ENCODE results near the gene GALNT6. TPM values are rescaled to one million over a fixed set of nuclear protein-coding genes. Genes with fewer than 3 reads are reported as not detected.

GALNT6 gene
- total and polyA plus RNA-seq, 2 donors (not counting 1 experiment from before 2014, with no cell fraction given), result 25.2 to 115 TPM

DNA sequence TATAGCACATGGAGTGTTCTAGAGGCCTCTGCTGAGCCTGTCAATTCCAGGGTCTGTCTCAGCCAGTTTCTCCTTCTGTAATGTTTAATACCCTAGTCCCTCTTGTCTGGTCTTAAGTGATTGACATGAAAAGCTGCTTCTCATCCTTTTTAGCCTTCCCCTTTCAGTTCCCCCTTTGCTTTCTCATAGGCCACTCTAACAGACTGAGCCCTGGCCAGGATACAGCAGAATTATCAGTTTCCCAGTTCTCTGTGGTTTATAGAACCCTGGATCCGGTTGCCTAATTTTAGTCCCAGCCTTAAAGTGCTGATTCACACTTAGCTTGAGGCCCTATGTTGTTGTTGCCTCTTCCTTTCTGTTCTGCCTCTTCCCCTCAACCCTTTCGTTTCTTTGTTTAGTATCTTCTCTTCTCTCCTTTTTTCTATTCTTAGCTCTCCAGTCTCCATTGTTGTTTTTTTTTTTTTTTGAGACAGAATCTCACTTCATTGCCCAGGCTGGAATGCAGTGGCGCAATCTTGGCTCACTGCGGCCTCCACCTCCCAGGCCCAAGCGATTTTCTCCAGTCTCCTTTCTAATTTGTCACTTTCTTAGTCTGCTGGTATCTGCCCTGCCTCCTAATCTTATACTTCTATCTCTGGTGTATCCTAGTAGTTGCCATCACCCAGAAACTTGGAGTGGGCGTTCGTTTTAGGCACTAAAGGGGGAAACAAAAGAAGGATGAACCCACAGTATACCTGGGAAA lies 64.3 kb downstream of the GALNT6 start:
- DNase-seq (ENCODE audit: low read depth in 2 of 2), result peak; percentile 66 to 78
- Histone ChIP-seq H3K27me3 (ENCODE audit: control insufficient read depth, insufficient read depth, low read length) (no peaks in the 10 kb centered on the region), H3K9me3 (ENCODE audit: control insufficient read depth, insufficient read depth, low read depth, low read length) (no peaks in the 10 kb centered on the region), H3K4me3 (replicated peaks in 1 of 4; ENCODE audit: control extremely low read depth in 1 of 4, insufficient read depth in 1 of 4, low read depth in 3 of 4, low read length in 4 of 4) (no peak overlapping the region), H4K20me1 (ENCODE audit: control insufficient read depth, extremely low read depth, insufficient read depth, low read length) (no peaks in the 10 kb centered on the region), H3K4me2 (ENCODE audit: extremely low read depth, insufficient read depth, low read length) (no peak overlapping the region), H3K4me1 (ENCODE audit: control insufficient read depth, extremely low read depth, insufficient read depth, low read length) (no peaks in the 10 kb centered on the region), H3K79me2 (ENCODE audit: control insufficient read depth, insufficient read depth, low read length) (no peaks in the 10 kb centered on the region), H2AFZ (ENCODE audit: low read length) (peak overlapping the region; percentile 42), H3K9ac (ENCODE audit: insufficient read depth, low read length) (no peak overlapping the region), H3K36me3 (ENCODE audit: control insufficient read depth, insufficient read depth, low read length) (no peaks in the 10 kb centered on the region), H3K27ac (ENCODE audit: insufficient read depth, low read length) (peak overlapping the region; percentile 3)
- TF ChIP-seq EZH2 (IDR thresholded peaks at IDR 0.05; ENCODE audit: low read length, missing control alignments), result no peak
- TF ChIP-seq, protein P1, sequence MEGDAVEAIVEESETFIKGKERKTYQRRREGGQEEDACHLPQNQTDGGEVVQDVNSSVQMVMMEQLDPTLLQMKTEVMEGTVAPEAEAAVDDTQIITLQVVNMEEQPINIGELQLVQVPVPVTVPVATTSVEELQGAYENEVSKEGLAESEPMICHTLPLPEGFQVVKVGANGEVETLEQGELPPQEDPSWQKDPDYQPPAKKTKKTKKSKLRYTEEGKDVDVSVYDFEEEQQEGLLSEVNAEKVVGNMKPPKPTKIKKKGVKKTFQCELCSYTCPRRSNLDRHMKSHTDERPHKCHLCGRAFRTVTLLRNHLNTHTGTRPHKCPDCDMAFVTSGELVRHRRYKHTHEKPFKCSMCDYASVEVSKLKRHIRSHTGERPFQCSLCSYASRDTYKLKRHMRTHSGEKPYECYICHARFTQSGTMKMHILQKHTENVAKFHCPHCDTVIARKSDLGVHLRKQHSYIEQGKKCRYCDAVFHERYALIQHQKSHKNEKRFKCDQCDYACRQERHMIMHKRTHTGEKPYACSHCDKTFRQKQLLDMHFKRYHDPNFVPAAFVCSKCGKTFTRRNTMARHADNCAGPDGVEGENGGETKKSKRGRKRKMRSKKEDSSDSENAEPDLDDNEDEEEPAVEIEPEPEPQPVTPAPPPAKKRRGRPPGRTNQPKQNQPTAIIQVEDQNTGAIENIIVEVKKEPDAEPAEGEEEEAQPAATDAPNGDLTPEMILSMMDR (conservative IDR thresholded peaks at IDR 0.05 in 1 of 2, IDR thresholded peaks at IDR 0.05 in 1 of 2; ENCODE audit: low read depth in 1 of 2, low read length in 2 of 2), result no peak

DNA sequence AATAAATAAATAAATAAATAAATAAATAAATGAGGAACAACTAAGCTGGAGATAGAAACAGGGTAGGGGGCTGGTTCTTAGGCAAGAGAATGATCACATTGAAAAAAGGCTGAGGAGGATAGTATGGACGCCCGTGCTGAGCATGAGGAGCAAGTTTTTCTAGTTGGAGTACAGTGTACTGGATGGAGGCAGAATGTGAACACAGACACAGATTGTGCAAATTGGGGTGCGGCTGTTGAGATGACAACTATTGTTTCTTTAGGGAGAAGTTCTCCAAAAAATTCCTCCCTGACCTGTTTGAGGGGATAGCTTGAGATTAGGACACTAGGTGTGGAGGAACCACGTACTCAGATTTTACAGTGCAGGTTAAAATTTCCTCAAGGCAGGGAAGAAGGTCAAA lies 66.3 kb downstream of the GALNT6 start:
- Histone ChIP-seq H3K27ac (ENCODE audit: insufficient read depth, low read length) (no peak overlapping the region), H4K20me1 (ENCODE audit: control insufficient read depth, extremely low read depth, insufficient read depth, low read length) (no peaks in the 10 kb centered on the region), H2AFZ (ENCODE audit: low read length) (no peak overlapping the region), H3K9me3 (ENCODE audit: control insufficient read depth, insufficient read depth, low read depth, low read length) (no peaks in the 10 kb centered on the region), H3K27me3 (ENCODE audit: control insufficient read depth, insufficient read depth, low read length) (no peaks in the 10 kb centered on the region), H3K79me2 (ENCODE audit: control insufficient read depth, insufficient read depth, low read length) (no peaks in the 10 kb centered on the region), H3K4me1 (ENCODE audit: control insufficient read depth, extremely low read depth, insufficient read depth, low read length) (no peaks in the 10 kb centered on the region), H3K4me3 (replicated peaks in 1 of 4; ENCODE audit: control extremely low read depth in 1 of 4, insufficient read depth in 1 of 4, low read depth in 3 of 4, low read length in 4 of 4) (no peak overlapping the region), H3K9ac (ENCODE audit: insufficient read depth, low read length) (no peak overlapping the region), H3K4me2 (ENCODE audit: extremely low read depth, insufficient read depth, low read length) (no peak overlapping the region), H3K36me3 (ENCODE audit: control insufficient read depth, insufficient read depth, low read length) (no peaks in the 10 kb centered on the region)
- TF ChIP-seq, protein P1 (conservative IDR thresholded peaks at IDR 0.05 in 1 of 2, IDR thresholded peaks at IDR 0.05 in 1 of 2; ENCODE audit: low read depth in 1 of 2, low read length in 2 of 2), result no peak
- no peak for TF ChIP-seq EZH2 (IDR thresholded peaks at IDR 0.05; ENCODE audit: low read length, missing control alignments)
- DNase-seq (ENCODE audit: low read depth in 2 of 2), result no peak

DNA sequence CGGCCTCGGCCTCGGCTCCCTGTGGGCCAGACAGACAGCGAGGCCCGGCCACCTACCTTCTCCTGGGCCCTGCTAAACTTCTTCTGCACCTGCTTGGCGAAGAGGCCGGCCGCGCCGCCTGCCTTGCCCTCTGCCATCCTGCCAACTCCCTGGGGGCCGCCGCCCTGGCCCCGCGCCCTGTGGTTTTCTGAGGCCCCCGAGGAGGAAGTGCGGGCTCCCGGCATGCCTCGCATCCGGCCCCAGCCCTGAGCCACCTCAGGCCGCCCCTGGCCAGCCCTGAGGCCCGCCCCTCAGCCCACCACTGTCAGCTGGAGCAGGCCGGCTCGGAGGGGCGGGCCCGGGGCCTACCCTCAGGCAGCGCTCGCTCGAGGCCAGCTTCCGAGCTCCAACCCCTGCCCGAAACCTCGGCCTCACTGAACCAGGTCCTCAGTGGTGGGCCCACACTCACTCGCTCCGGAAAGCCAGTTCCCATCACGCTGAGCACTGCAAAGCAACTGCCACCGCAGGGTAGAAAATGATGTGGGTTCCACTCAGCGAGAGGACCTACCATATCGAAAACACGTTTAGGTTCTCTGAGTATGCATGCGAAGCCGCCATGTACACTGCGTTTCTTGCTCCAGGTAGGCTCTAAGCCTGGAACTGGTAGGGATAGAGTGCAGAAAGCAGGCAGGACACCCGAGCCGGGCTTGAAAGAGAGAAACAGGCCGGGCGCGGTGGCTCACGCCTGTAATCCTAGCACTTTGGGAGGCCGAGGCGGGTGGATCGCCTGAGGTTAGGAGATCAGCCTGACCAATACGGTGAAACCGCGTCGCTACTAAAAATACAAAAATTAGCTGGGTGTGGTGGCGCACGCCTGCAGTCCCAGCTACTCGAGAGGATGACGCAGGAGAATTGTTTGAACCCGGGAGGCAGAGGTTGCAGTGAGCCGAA lies 67.0 kb downstream of the GALNT6 start, which contains the start of gene BIN2:
Gene BIN2 (minus strand): TSS at position 209 of the 930 bp plus-strand sequence. CDS start 72 bp downstream, at position 137.
- DNase-seq (ENCODE audit: low read depth in 2 of 2), result no peak
- no peak within 1 kb of the TSS for H3K9ac ChIP-seq (ENCODE audit: insufficient read depth, low read length)
- no peak within 1 kb of the TSS for H3K27ac ChIP-seq (ENCODE audit: insufficient read depth, low read length)
- no peaks in the 10 kb centered on the region for H3K4me1 ChIP-seq (ENCODE audit: control insufficient read depth, extremely low read depth, insufficient read depth, low read length)
- H2AFZ ChIP-seq (ENCODE audit: low read length), result no peak within 1 kb of the TSS
- H3K27me3 ChIP-seq (ENCODE audit: control insufficient read depth, insufficient read depth, low read length), result no peaks in the 10 kb centered on the region
- H3K4me2 ChIP-seq (ENCODE audit: extremely low read depth, insufficient read depth, low read length), result no peak within 1 kb of the TSS
- no peaks in the 10 kb centered on the region for H4K20me1 ChIP-seq (ENCODE audit: control insufficient read depth, extremely low read depth, insufficient read depth, low read length)
- no peak within 1 kb of the TSS for H3K4me3 ChIP-seq (replicated peaks in 1 of 4; ENCODE audit: control extremely low read depth in 1 of 4, insufficient read depth in 1 of 4, low read depth in 3 of 4, low read length in 4 of 4)
- H3K79me2 ChIP-seq (ENCODE audit: control insufficient read depth, insufficient read depth, low read length), result no peaks in the 10 kb centered on the region
- TF ChIP-seq, protein P1 (conservative IDR thresholded peaks at IDR 0.05 in 1 of 2, IDR thresholded peaks at IDR 0.05 in 1 of 2; ENCODE audit: low read depth in 1 of 2, low read length in 2 of 2), result no peak
- TF ChIP-seq EZH2 (IDR thresholded peaks at IDR 0.05; ENCODE audit: low read length, missing control alignments), result no peak
- no peaks in the 10 kb centered on the region for H3K9me3 ChIP-seq (ENCODE audit: control insufficient read depth, insufficient read depth, low read depth, low read length)
- no peaks in the 10 kb centered on the region for H3K36me3 ChIP-seq (ENCODE audit: control insufficient read depth, insufficient read depth, low read length)
